ENCODE measurements around the gene PHOSPHO1.
A peak's percentile ranks its signal among the peaks of the same experiment; 100 is the strongest.

PHOSPHO1 gene

DNA sequence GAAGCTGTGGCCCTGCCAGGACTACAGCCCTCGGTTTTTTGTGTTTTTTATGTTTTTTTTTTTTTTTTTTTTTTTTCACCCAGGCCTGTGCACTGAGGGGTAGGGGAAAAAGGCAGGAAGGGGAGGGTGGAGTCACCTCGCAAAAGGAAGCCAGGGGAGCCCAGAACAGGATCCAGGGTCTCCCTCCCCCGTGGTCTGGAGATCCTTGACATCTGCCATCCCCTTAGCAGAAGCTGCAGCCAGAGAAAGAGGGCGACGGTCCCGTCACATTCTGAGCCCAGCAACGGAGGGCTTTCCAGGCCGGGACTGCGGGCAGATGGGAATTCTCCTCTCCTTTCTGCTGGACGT, 29.1 kb upstream of the PHOSPHO1 start:
- CTCF ChIA-PET = interaction anchor here (1.3 to 2.6 kb wide), 6 partner anchors 11 to 80 kb away, joined by 3 to 13 read pairs (median 4); no protein-coding TSS in a partner anchor
- POLR2A ChIA-PET = interaction anchor here (0.6 kb wide), 2 partner anchors 59 to 126 kb away, joined by 3 to 5 read pairs; no protein-coding TSS in a partner anchor
- TF ChIP-seq, protein P1, sequence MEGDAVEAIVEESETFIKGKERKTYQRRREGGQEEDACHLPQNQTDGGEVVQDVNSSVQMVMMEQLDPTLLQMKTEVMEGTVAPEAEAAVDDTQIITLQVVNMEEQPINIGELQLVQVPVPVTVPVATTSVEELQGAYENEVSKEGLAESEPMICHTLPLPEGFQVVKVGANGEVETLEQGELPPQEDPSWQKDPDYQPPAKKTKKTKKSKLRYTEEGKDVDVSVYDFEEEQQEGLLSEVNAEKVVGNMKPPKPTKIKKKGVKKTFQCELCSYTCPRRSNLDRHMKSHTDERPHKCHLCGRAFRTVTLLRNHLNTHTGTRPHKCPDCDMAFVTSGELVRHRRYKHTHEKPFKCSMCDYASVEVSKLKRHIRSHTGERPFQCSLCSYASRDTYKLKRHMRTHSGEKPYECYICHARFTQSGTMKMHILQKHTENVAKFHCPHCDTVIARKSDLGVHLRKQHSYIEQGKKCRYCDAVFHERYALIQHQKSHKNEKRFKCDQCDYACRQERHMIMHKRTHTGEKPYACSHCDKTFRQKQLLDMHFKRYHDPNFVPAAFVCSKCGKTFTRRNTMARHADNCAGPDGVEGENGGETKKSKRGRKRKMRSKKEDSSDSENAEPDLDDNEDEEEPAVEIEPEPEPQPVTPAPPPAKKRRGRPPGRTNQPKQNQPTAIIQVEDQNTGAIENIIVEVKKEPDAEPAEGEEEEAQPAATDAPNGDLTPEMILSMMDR (IDR thresholded peaks at IDR 0.05; ENCODE audit: insufficient read depth, low read length, missing control alignments) = no peak
- H3K4me3 ChIP-seq (ENCODE audit: low read depth, low read length) = peak overlapping the region; percentile 52
- DNase-seq (ENCODE audit: low read depth, low spot score) = no peak

DNA sequence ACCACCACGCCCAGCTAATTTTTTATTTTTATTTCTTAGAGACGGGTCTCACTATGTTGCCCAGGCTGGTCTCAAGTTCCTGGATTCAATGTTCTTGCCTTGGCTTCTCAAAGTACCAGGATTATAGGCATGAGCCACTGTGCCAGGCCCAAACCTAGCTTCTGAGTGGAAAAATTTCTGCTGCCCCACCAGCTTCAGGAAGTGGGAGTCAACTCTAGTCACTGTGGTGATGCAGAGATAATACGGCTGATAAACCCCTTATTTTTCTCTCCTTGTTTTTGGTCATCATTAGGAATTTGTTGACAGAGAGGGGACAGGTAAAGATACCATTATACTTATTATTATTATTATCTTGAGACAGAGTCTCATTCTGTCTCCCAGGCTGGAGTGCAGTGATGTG, 27.8 kb upstream of the PHOSPHO1 start:
- ChIA-PET POLR2A (interaction anchor here (0.6 kb wide), 1 partner anchor 23 kb away, joined by 3 read pairs; no protein-coding TSS in a partner anchor), CTCF (interaction anchor here (1.9 kb wide), 1 partner anchor 10 kb away, joined by 4 read pairs; no protein-coding TSS in a partner anchor)
- H3K4me3 ChIP-seq (ENCODE audit: low read depth, low read length) = no peak overlapping the region
- TF ChIP-seq, protein P1 (IDR thresholded peaks at IDR 0.05; ENCODE audit: insufficient read depth, low read length, missing control alignments) = no peak
- DNase-seq (ENCODE audit: low read depth, low spot score) = no peak

DNA sequence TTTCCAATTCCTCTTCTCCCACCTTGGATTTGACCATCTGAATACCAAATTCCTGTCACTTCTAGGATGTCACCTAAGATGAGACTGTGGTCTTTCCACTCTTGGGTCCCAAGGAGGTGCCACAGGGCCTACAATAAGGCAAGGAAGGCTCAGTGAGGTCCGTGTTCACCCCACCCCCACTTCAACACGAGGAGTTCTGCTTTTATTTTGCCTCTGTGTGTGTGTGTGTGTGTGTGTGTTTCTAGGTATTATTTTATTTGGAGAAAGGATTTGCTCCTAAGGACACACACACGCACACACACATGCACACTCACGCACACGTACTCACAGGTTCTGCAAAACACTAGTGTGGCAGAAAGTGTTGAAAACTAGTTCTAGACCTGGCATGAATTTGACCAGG, 24.5 kb upstream of the PHOSPHO1 start:
- DNase-seq (ENCODE audit: low read depth, low spot score) = no peak
- no peak overlapping the region for H3K4me3 ChIP-seq (ENCODE audit: low read depth, low read length)
- ChIA-PET POLR2A (no interaction called here), CTCF (interaction anchor here (2.2 kb wide), 1 partner anchor 27 kb away, joined by 5 read pairs; no protein-coding TSS in a partner anchor)
- TF ChIP-seq, protein P1 (IDR thresholded peaks at IDR 0.05; ENCODE audit: insufficient read depth, low read length, missing control alignments) = no peak

DNA sequence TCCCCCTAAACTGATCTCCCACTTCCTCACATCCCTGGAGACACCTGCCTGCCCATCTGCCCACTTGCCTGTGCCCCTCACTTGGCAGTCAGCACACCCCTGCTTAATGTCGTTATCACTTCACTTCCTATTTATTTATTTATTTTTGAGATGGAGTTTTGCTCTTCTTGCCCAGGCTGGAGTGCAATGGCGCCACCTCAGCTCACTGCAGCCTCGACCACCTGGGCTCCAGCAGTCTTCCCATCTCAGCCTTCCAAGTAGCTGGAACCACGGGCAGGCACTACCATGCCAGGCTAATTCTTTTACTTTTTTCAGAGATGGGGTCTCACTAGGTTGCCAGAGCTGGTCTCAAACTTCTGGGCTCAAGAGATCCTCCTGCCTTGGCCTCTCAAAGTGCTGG, 23.5 kb upstream of the PHOSPHO1 start:
- DNase-seq (ENCODE audit: low read depth, low spot score) = no peak
- ChIA-PET POLR2A (interaction anchor here (0.8 kb wide), 1 partner anchor 13 kb away, joined by 5 read pairs; no protein-coding TSS in a partner anchor), CTCF (interaction anchor here (2.2 kb wide), 1 partner anchor 26 kb away, joined by 5 read pairs; no protein-coding TSS in a partner anchor)
- no peak overlapping the region for H3K4me3 ChIP-seq (ENCODE audit: low read depth, low read length)
- TF ChIP-seq, protein P1 (IDR thresholded peaks at IDR 0.05; ENCODE audit: insufficient read depth, low read length, missing control alignments) = no peak

DNA sequence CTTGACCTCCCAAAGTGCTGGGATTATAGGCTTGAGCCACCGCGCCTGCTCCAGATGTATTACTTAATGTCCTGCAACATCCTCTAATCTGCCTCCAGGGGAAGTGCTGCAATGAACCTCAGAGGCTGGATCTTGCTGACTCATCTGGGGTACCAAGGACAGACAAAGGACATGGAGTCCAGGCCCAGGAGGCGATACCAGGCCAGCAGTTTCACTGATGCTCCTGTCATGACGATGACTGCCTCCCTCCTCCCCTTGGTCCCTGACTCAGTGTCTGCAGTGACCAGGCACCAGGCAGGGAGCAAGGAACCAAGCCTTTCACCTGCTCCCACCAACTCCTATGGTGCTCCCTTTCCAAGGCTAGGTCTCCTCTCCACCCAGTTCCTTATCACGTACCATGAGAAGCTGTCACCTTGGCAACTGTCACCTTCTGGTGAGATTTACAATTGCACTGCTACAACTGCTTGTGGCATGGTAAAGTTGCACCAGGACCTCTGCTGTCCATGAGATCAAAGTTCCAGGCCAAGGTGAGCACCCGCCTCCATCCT, 21.6 kb upstream of the PHOSPHO1 start:
- POLR2A ChIA-PET = no interaction called here
- CTCF ChIA-PET = no interaction called here
- TF ChIP-seq, protein P1 (IDR thresholded peaks at IDR 0.05; ENCODE audit: insufficient read depth, low read length, missing control alignments) = no peak
- no peak for DNase-seq (ENCODE audit: low read depth, low spot score)
- H3K4me3 ChIP-seq (ENCODE audit: low read depth, low read length) = no peak overlapping the region

DNA sequence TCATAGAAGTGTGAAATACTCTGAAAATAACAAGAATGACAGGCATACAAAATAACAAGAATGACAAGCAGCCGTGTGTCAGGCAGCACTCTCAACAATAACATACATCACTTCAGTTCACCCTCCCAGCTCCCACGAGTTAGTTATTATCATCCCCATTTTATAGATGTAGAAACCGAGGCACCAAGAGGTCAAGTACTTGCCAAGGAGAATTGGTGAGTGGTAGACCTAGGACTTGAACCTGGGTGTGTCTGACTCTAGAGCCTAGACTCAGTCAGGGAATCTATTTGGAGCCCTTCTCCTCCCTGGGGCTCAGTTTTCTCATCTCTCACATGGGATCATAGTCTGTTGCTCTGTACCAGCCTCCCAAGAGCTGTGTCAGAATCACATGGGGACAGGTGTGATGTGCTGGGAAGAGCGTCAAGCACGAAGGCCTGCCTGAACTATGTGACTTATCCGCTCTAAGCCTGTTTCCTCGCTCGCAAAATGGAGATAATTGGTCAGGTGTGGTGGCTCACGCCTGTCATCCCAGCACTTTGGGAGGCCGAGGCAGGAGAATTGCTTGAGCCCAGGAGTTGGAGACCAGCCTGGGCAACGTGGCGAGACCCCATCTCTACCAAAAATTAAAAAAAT, 19.4 kb upstream of the PHOSPHO1 start:
- no peak overlapping the region for H3K4me3 ChIP-seq (ENCODE audit: low read depth, low read length)
- no peak for DNase-seq (ENCODE audit: low read depth, low spot score)
- POLR2A ChIA-PET = no interaction called here
- TF ChIP-seq, protein P1 (IDR thresholded peaks at IDR 0.05; ENCODE audit: insufficient read depth, low read length, missing control alignments) = no peak
- CTCF ChIA-PET = interaction anchor here (1.6 kb wide), 1 partner anchor 23 kb away, joined by 4 read pairs; no protein-coding TSS in a partner anchor
